Chondrocyte (in vitro differentiated cells): ENCODE data around the gene CSRP1. TPM values are rescaled to one million over a fixed set of nuclear protein-coding genes. Genes with fewer than 3 reads are reported as not detected.

Experiments
- DNase-seq: peaks from one replicate; pipeline ENCODE4 v3.0.0; 2021; ENCODE audit warnings: mixed read lengths, low spot score
- H3K27ac Mint-ChIP-seq: one replicate; pipeline ENCODE4 v1.8.0; 2021; ENCODE audit warnings: mild to moderate bottlenecking, moderate library complexity, mixed read lengths; ENCODE audit not compliant: unreplicated experiment
- H3K27me3 Mint-ChIP-seq: 2 replicates; pipeline ENCODE4 v1.8.0; 2021; ENCODE audit warnings: low read depth, mixed read lengths
- H3K36me3 Mint-ChIP-seq: 2 replicates; pipeline ENCODE4 v1.8.0; 2021; ENCODE audit warnings: low read depth, mixed read lengths
- H3K4me1 Mint-ChIP-seq: 2 replicates; pipeline ENCODE4 v1.8.0; 2021; ENCODE audit warnings: low read depth, mild to moderate bottlenecking, mixed read lengths
- H3K4me3 Mint-ChIP-seq: one replicate; pipeline ENCODE4 v1.8.0; 2021; ENCODE audit warnings: mild to moderate bottlenecking, moderate library complexity, mixed read lengths; ENCODE audit not compliant: unreplicated experiment
- H3K9me3 Mint-ChIP-seq: 2 replicates; pipeline ENCODE4 v1.8.0; 2021; ENCODE audit warnings: low read depth, mixed read lengths
- total RNA-seq: library from RNA; stranded (reverse); gene quantifications from 3 replicates; pipeline ENCODE4 v1.2.1, GENCODE V29; 2021
- TF ChIP-seq, protein P1 (sequence below): fragments of 200-600 bp; sonication (generic); IDR thresholded peaks from 2 replicates; pipeline ENCODE4 v1.5.0; 2021; ENCODE audit warnings: antibody characterized with exemption, mild to moderate bottlenecking, moderate library complexity

Gene CSRP1
- total RNA-seq, 1 donor from 2014 or later: 5.9 TPM

GRCh38 chr1:201537028-201537427 lies 30.1 kb upstream of the CSRP1 start:
- Mint-ChIP-seq H3K4me3 (peak overlapping the region; percentile 17), H3K9me3 (no peaks in the 10 kb centered on the region), H3K27ac (peak overlapping the region; percentile 93), H3K27me3 (no peaks in the 10 kb centered on the region), H3K36me3 (no peaks in the 10 kb centered on the region), H3K4me1 (peaks cover 81% of the 10 kb centered on the region)
- no peak for DNase-seq
- TF ChIP-seq, protein P1, sequence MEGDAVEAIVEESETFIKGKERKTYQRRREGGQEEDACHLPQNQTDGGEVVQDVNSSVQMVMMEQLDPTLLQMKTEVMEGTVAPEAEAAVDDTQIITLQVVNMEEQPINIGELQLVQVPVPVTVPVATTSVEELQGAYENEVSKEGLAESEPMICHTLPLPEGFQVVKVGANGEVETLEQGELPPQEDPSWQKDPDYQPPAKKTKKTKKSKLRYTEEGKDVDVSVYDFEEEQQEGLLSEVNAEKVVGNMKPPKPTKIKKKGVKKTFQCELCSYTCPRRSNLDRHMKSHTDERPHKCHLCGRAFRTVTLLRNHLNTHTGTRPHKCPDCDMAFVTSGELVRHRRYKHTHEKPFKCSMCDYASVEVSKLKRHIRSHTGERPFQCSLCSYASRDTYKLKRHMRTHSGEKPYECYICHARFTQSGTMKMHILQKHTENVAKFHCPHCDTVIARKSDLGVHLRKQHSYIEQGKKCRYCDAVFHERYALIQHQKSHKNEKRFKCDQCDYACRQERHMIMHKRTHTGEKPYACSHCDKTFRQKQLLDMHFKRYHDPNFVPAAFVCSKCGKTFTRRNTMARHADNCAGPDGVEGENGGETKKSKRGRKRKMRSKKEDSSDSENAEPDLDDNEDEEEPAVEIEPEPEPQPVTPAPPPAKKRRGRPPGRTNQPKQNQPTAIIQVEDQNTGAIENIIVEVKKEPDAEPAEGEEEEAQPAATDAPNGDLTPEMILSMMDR: no peak

- Mint-ChIP-seq H3K36me3 (no peaks in the 10 kb centered on the region), H3K27me3 (no peaks in the 10 kb centered on the region), H3K27ac (peak overlapping the region; percentile 93), H3K9me3 (no peaks in the 10 kb centered on the region), H3K4me3 (peak overlapping the region; percentile 17), H3K4me1 (peaks cover 81% of the 10 kb centered on the region)
- DNase-seq: no peak
- TF ChIP-seq, protein P1: no peak
Measured at GRCh38 chr1:201536558-201536957, 29.6 kb upstream of the CSRP1 start.

DNA sequence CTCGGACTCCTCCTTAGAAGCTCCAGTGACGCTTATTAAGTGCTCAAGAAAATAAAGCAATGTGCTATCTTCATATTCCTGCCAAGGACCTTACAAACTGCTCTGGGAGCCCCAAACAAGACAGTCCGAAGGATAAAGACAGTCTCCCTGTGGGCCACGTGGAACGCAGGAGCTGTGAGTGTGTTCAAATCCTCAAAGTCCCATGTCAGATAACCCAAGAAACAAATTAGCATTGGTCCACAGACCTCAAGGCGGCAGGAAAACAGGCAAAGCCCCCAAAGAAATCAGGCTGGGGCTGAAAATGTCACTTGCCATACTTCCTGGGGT lies 29.0 kb upstream of the CSRP1 start:
- H3K36me3 Mint-ChIP-seq: no peaks in the 10 kb centered on the region

DNA sequence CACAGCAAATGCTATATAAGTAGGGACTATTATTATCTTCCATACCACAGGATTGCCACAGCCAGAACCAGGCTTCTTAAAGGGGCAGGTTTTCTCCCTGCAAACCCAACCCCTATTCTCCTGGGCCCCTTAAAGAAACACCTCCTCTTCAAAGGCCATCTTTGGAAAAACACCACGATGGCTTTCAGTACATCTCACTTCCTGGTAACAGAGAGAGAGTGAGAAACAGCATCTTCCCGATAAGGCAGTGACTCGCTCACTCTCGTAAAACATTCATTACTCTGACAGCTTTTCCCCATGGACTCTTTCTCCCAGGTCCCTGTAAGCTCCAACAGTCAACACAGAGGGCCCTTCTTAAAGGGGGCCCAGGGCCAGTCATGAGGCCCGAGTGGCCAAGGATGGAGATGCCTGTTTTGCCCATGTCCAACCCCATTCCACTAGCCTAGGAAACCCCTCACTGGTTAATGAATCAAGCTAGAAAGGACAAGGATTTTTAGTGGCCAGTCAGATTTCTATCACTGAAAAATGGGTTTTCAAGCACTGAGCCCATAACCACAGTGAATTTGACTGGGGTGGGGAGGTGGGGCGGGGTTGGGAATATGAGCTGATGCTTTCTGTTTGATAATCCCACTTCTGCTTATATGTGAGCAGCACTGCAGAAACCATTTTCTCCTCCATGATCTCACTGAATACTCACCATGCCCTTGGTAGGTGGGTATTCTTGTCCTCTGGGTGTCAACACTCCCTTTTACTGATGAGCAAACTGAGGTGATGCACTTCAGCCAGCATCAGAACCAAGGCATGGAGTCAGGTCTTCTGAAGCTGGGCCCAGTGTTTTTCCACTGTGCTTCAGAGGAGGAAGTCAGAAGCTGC lies 28.4 kb upstream of the CSRP1 start:
- Mint-ChIP-seq H3K36me3 (no peaks in the 10 kb centered on the region), H3K4me1 (peaks cover 81% of the 10 kb centered on the region), H3K9me3 (no peaks in the 10 kb centered on the region), H3K27ac (peak overlapping the region; percentile 97), H3K27me3 (no peaks in the 10 kb centered on the region), H3K4me3 (peak overlapping the region; percentile 12)
- DNase-seq: no peak
- TF ChIP-seq, protein P1: no peak

More for the DNA sequence above, 29.0 kb upstream of the CSRP1 start:
- H3K9me3 Mint-ChIP-seq: no peaks in the 10 kb centered on the region
- peak overlapping the region; percentile 93 for H3K27ac Mint-ChIP-seq
- TF ChIP-seq, protein P1: no peak
- no peak overlapping the region for H3K4me3 Mint-ChIP-seq
- DNase-seq: no peak
- H3K27me3 Mint-ChIP-seq: no peaks in the 10 kb centered on the region
- peaks cover 81% of the 10 kb centered on the region for H3K4me1 Mint-ChIP-seq

- Mint-ChIP-seq H3K36me3 (no peaks in the 10 kb centered on the region), H3K4me3 (no peak overlapping the region), H3K4me1 (peaks cover 83% of the 10 kb centered on the region), H3K9me3 (no peaks in the 10 kb centered on the region), H3K27ac (no peak overlapping the region), H3K27me3 (no peaks in the 10 kb centered on the region)
- no peak for DNase-seq
- TF ChIP-seq, protein P1: no peak
Measured at GRCh38 chr1:201533836-201534235, 26.9 kb upstream of the CSRP1 start.
